Stimulated activated CD8-positive, alpha-beta memory T cell treated with anti-CD3 and anti-CD28 coated beads, Interleukin-2, amount 100 ng/mL, for 1 hour (primary cell): ENCODE data around the gene ATCAY.

Source experiments
- DNase-seq, 2 donors: peaks; one replicate each; pipeline ENCODE4 v3.0.0-alpha.2; 2020; ENCODE audit warnings: low read depth in 2 of 2

ATCAY gene

GRCh38 chr19:3880471-3881271 lies at the start of gene ATCAY:
ATCAY (plus strand) TSS chr19:3880685; CDS start chr19:3885768, 5,083 bp downstream.
- no peak for DNase-seq

- no peak for DNase-seq
Measured at GRCh38 chr19:3831601-3832000, 48.9 kb upstream of the ATCAY start.

- DNase-seq, result no peak
Measured at GRCh38 chr19:3832001-3832400, 48.5 kb upstream of the ATCAY start.

- no peak for DNase-seq
Measured at GRCh38 chr19:3833578-3834348, 46.7 kb upstream of the ATCAY start.

- DNase-seq, result no peak
Measured at GRCh38 chr19:3834349-3835054, 46.0 kb upstream of the ATCAY start.

- DNase-seq, result no peak
Measured at GRCh38 chr19:3835055-3835435, 45.4 kb upstream of the ATCAY start.

- no peak for DNase-seq
Measured at GRCh38 chr19:3836887-3837286, 43.6 kb upstream of the ATCAY start.

GRCh38 chr19:3837332-3837731 lies 43.2 kb upstream of the ATCAY start:
- no peak for DNase-seq

GRCh38 chr19:3837922-3838321 lies 42.6 kb upstream of the ATCAY start:
- no peak for DNase-seq

- no peak for DNase-seq
Measured at GRCh38 chr19:3838661-3839060, 41.8 kb upstream of the ATCAY start.

GRCh38 chr19:3839941-3840340 lies 40.5 kb upstream of the ATCAY start:
- no peak for DNase-seq

GRCh38 chr19:3840804-3841203 lies 39.7 kb upstream of the ATCAY start:
- no peak for DNase-seq

- no peak for DNase-seq
Measured at GRCh38 chr19:3842948-3843347, 37.5 kb upstream of the ATCAY start.

- no peak for DNase-seq
Measured at GRCh38 chr19:3844596-3844995, 35.9 kb upstream of the ATCAY start.

- DNase-seq, result peak in 1 of 2 donors; percentile 23
Measured at GRCh38 chr19:3849092-3849491, 31.4 kb upstream of the ATCAY start.

GRCh38 chr19:3849787-3850186 lies 30.7 kb upstream of the ATCAY start:
- DNase-seq, result no peak

GRCh38 chr19:3850320-3850972 lies 30.0 kb upstream of the ATCAY start:
- no peak for DNase-seq

GRCh38 chr19:3851254-3852176 lies 29.0 kb upstream of the ATCAY start:
- DNase-seq, result no peak

GRCh38 chr19:3852177-3852511 lies 28.3 kb upstream of the ATCAY start:
- DNase-seq, result no peak

- peak in 1 of 2 donors; percentile 19 for DNase-seq
Measured at GRCh38 chr19:3852614-3853254, 27.8 kb upstream of the ATCAY start.
